Activated CD4-positive, alpha-beta T cell treated with anti-CD3 and anti-CD28 coated beads, Interleukin-10, Interleukin-2, amounts not matched to agents 100 ng/mL and 50 ng/mL, durations not matched to agents 16 hours and 8 hours (primary cell): ENCODE results near the gene AP1M1.
"Not testable (repeated sequence)": the region's sequence is repeated elsewhere in the genome, so short reads cannot be mapped to it uniquely, and the experiment has no call there.

Source experiments
- DNase-seq: peaks from one replicate; pipeline ENCODE4 v3.0.0-alpha.2; 2020

AP1M1 gene

DNA sequence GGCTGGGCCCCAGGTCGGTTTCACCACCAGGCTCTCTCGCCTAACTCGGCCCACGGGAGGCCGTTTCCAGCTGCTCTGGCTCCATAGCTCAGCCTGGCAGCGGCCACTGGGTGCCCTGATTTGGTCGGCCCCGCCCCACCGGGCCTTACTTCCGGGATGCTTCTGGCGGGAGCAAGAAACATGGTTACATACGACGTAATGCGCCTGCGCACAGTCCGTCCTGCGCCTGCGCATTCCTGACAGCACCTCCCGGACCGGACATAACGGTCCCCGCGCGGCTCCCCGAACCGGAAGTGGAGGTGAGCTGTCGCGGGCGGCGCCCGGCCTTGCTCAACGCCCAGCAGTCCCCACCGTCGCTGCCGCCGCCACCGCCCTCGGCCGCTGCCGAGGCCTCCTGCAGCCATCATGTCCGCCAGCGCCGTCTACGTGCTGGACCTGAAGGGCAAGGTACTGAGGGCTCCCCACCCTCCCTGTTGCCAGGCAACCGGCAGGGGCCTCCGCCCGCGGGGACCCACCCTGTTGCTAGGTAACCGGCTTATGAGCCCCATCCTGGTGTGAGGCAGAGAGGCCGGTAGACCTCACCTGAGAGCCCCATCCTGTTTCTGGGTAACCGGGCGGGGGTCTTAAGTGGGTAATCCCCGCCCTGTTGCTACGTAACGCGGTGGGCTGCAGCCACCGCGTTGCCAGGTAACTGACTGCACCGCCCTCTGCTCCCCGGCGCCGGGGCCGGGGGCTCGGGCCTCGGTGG lies at the start of gene AP1M1:
TSS of gene AP1M1 (plus strand) at position 290 of the 748 bp plus-strand sequence. CDS start at position 406, 116 bp downstream.
- peak; percentile 100 for DNase-seq

- DNase-seq = no peak
Observed at GRCh38 chr19:16148443-16149229, 49.1 kb upstream of the AP1M1 start.

- no peak for DNase-seq
Observed at GRCh38 chr19:16153582-16154336, 44.0 kb upstream of the AP1M1 start.

DNA sequence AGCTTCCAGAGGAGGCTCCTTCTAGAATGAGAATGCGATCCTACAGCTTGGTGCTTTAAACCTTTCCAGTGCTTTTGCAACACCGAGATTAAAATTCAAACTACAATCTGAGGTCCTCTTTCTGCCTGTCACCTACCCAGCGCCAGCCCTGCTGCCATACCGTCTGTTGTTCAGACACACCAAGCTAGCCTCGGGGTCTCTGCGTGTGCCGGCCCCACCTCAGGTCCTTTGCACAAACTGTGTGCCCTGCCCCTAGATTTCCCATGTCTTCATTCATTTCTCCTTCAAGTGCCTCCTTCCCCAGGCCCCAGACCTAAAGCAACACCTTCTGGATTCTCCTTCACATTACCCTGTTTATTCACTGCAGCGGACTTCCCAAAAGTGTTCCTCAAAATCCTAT lies 43.2 kb upstream of the AP1M1 start:
- no peak for DNase-seq

DNA sequence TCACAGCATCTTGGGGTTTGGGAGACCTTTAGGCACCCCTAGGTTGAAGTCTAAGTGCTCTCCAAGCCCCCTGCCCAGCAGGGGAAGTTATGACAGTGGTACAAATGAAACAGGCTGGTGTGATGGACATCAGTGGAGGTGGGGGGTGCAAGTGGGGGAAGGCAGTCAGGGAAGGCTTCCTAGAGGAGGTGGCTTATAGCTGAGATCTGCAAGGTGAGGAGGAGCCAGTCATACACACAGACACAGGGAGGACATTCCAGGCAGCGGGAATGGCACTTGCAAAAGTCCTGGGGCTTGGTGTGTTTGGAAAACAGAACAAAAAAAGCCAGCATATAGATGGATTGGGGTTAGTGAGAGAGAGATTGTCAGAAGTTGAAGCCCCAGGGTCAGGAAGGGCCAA lies 42.6 kb upstream of the AP1M1 start:
- DNase-seq = no peak

- no peak for DNase-seq
Observed at GRCh38 chr19:16156904-16157303, 40.8 kb upstream of the AP1M1 start.

DNA sequence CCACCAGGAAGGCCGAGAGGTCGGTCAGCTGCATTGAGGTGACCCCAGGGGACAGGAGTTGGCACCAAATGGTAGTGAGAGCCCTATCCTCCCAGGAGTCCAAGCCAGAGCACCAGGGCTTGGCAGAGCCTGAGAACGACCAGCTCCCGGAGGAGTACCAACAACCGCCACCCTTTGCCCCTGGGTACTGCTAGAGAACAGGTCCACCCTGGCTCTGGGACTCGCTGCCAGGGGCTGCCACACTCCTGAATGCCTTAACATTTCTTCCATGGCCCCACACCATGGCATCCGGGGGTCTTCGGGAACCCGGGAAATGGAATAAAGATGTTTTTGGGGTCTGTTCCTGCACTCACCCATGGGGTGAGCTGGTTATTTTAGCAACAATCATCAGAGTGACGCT lies 40.1 kb upstream of the AP1M1 start:
- DNase-seq = no peak

DNA sequence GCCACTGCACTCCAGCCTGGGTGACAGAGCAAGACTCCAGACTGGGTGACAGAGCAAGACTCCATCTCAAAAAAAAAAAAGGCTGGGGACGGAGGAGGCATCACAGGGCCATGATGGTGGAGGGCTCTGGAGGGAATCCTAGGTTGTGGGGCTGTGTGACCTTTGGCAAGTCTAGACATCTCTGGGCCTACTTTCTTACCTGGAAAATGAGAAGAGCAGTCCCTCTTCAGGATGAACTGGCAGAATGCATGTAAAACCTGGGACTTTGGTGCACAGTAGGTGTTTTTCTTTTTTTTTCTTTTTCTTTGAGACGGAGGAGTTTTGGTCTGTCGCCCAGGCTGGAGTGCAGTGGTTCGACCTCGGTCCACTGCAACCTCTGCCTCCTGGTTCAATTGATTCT lies 38.1 kb upstream of the AP1M1 start:
- no peak for DNase-seq

DNA sequence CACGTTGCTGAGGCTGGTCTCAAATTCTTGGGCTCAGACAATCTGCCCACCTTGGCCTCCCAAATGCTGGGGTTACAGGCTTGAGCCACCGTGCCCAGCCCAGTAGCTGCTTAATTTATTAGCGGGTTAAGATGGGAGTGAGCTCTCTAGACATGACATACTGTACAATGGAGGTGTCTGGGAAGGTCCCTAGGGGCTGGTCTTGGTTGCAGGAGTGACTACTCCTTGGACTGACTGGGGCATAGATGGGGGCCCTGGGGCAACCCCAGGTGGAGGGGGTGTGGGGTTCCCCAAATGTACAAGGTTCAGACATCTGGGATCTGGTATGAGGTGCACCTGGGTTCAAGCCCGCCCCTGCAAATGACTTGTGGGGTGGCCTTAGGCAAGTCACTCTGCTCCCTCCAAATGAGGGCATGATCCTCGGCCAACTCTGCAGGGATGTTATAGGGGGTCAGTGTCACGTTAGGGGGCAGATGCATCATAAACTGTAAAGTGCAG lies 37.2 kb upstream of the AP1M1 start:
- no peak for DNase-seq

- peak; percentile 75 for DNase-seq
Observed at GRCh38 chr19:16160943-16161560, 36.7 kb upstream of the AP1M1 start.

GRCh38 chr19:16161840-16162239 lies 35.9 kb upstream of the AP1M1 start:
- peak; percentile 50 for DNase-seq

DNA sequence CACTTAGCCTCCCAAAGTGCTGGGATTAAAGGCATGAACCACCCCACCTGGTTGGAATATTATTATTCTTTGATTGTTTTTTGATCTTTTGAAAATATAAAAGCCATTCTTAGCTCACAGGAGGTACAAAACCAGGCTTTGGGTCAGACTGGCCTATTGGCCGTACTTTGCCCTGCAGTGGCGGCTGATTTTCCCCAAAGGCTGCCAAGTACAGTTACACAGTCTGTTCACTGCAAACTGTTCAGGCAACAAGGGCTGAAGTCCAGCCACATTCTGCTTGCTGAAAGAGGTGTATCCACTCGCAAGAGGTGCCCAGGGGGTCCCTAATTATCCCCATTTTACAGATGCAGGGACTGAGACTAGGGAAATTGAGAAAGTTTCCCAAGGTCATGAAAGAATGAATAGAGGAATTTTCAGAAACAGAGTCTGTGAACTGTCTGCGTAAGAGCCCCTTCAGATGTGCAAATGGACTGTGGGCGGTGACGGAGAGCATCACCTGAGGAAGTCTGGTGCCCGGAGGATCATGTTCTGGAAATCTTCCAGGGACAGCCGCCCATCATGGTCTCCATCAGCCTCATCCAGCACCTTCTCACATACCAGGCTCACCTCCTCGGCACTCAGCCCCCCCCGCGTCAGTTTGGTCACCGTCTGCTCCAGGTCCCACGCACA lies 33.4 kb upstream of the AP1M1 start:
- no peak for DNase-seq

- DNase-seq = no peak
Observed at GRCh38 chr19:16166417-16166816, 31.3 kb upstream of the AP1M1 start.

DNA sequence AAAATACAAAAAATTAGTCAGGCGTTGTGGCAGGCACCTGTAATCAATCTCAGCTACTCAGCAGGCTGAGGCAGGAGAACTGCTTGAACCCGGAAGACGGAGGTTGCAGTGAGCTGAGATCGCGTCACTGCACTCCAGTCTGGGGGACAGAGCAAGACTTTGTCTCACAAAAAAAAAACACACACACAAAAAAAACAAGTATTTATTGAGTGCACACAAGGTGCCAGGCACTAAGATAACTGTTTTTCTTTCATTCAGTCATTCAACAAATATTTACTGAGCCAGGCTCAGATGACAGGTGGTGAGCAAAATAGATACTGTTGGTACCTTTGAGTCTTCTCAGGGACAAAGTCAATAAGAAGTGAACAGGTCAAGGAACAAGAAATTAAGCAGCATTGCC lies 30.7 kb upstream of the AP1M1 start:
- no peak for DNase-seq

DNA sequence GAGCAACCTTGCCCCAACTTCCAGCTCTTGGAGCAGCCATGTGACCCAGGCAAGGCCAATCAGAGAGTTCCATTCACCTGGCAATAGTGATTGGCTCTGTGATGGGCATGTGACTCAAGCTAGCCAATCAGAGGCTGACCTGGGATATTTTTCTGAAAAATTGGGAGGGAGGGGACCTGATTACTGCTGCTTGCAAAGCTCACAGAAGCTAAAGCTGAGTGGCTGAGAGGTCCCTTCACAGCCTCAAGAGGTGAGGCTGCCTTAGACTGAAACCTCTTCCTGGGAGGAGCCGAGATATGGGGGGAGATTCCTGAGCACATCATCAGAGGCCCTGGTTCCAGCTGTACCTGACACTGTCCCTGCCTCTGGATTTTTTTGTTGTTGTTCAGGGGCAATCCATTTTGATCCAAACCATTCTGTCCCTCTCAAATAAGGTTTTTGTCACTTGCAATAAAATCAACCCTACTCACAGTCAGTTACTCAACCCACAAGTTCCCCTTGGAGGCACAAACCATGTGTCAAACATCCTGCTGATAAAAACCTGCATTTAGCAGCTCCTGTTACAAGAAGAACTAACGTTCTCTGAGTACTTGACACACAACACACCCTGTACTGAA lies 29.1 kb upstream of the AP1M1 start:
- peak; percentile 36 for DNase-seq

DNA sequence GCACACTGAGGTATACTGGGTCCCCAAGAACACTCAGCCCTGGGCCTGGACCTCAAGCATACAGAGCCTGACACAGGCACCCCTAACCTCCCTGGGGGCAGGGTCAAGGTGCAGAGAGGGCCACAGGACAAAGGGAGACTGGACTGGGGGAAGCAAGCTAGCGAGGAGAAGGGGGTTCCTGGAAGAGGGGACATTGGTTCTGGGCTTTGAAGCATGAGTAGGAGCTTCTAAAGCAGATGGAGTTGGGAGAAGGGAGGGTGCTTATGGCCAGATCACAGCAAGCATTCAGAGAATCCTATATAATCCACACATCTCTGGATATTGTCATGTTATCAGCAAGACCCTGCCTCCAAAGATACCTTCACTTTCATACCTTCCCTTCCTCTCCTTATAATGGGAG lies 27.6 kb upstream of the AP1M1 start:
- no peak for DNase-seq

GRCh38 chr19:16175954-16176353 lies 21.8 kb upstream of the AP1M1 start:
- no peak for DNase-seq

- DNase-seq = not testable (repeated sequence)
Observed at GRCh38 chr19:16178866-16179265, 18.8 kb upstream of the AP1M1 start.

DNA sequence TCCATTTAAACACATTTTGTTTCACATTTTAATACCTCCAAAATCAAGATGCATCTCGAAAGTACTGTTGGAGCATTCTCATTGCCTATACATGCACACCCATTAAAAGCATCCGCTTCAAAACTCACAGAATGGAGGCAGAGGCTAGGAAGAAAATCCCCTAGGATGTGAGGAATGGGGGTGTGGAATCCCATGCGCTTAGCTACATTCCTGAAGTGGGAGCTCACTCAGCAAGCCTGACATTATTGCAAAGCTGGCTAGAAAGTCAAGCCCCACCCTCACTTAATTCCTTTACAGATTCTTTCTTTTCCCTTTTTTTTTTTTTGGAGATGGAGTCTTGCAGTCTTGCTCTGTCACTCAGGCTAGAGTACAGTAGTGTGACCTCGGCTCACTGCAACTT lies 17.1 kb upstream of the AP1M1 start:
- DNase-seq = no peak

DNA sequence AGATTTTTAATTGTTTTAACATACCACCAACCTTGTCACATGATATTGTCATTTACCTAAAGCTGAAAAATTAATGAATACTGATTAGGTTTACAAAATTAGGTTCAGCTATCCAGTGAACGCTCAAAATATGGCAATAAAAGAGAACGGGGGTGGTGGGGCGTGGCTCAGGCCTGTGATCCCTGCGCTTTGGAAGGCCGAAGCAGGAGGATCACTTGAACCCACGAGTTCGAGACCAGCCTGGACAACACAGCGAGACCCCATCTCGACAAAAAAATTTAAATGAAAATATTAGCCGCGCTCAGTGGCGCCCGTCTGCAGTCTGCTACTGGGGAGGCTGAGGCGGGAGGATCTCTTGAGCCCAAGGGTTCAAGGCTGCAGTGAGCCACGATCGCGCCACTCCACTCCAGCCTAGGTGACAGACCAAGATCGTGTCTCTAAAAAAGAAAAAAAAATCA lies 13.0 kb upstream of the AP1M1 start:
- DNase-seq = no peak

GRCh38 chr19:16185123-16185767 lies 12.5 kb upstream of the AP1M1 start, which contains the start of gene FAM32A:
Gene FAM32A (plus strand): TSS chr19:16185410. CDS start chr19:16185443, 33 bp downstream.
- DNase-seq = peak; percentile 100
